Activated naive CD8-positive, alpha-beta T cell (primary cell): Measurements from ENCODE around the gene HDGF.

ENCODE experiments used
- H3K27ac Mint-ChIP-seq: one replicate; pipeline ENCODE4 v1.8.0; 2021; ENCODE audit warnings: mixed read lengths
- H3K27me3 Mint-ChIP-seq: one replicate; pipeline ENCODE4 v1.8.0; 2021; ENCODE audit warnings: mixed read lengths
- H3K36me3 Mint-ChIP-seq: one replicate; pipeline ENCODE4 v1.8.0; 2021; ENCODE audit warnings: mixed read lengths
- H3K4me1 Mint-ChIP-seq: one replicate; pipeline ENCODE4 v1.8.0; 2021; ENCODE audit warnings: low read depth, mixed read lengths
- H3K4me3 Mint-ChIP-seq: one replicate; pipeline ENCODE4 v1.8.0; 2021; ENCODE audit warnings: mild to moderate bottlenecking, mixed read lengths
- H3K9me3 Mint-ChIP-seq: one replicate; pipeline ENCODE4 v1.8.0; 2021; ENCODE audit warnings: low read depth, mixed read lengths

The HDGF gene

DNA sequence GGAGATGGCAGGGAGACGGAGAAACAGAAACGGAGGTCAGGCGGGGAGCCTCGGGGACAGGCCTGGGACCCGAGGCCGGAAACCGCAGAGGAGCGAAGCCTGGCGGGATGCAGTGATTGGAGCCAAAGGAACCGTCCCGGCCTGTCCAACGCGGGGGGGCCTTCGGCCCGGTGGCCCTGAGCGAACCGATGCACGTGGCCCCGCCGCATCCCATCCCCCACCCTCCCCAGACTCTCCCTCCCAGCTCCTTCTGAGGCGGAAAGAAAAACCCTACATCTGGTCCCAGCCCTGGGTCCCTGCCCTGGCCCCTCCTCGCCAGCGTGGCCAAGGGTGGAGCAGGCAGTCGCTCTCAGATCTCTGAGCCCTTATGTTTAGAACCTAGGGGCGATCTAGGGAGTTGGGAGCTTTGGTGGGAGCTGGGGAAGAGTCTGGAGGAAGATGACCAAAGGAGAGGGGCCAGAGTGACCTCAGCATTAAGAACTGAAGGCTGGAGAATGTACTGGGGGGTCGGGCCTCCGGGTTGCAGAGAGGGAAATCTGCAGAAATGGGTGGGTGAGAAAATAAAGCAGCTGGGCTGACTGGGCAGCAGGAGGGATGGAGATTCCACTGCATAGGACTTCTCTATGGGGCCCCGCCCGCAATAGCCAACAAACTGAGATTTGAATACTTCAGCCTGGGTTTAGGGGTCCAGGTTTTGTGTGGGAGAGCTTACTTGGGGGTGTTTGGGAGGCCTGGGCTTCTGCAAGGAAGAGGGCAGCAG, 44.6 kb downstream of the HDGF start:
- H3K36me3 Mint-ChIP-seq, result no peaks in the 10 kb centered on the region
- H3K27ac Mint-ChIP-seq, result no peak overlapping the region
- no peaks in the 10 kb centered on the region for H3K27me3 Mint-ChIP-seq
- peak overlapping the region; percentile 82 for H3K4me3 Mint-ChIP-seq
- H3K4me1 Mint-ChIP-seq, result peaks cover 25% of the 10 kb centered on the region
- H3K9me3 Mint-ChIP-seq, result no peaks in the 10 kb centered on the region

DNA sequence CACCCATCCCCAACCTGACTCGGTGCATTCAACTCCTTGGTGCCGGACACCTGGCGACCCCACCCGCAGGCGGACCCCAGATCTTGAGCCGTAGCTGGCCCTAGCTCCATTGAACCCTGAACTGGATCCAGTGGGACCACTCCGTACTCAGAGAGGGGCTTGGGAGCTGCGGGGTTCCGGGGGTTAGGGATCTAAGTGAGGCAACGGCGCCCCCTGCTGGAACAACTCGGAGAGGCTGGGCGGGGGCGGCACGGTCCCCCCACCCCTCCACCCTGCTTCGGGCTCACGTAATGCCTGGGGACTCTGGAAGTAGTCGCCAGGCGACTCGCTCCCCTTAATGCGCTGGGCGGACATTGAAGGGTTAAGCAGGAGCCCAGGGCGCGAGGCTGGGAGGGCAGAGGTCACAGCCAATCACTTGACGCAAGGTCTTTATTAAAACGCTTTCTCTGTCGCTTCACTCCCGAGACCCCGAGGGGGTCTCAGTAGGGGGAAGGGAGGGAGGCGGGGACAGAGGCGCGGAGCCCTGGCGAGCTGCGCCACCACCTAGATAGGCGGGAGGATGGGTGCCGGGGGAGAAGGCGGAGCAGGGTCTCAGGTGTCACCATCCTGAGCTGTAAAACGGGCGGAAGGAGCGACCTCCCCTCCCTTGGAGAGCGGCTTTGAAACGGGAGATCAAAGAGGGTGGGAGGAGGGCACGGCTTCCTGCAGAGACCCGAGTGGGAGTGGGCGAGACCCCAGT, 45.4 kb downstream of the HDGF start:
- Mint-ChIP-seq H3K4me1 (peaks cover 28% of the 10 kb centered on the region), H3K4me3 (peak overlapping the region; percentile 82), H3K27me3 (no peaks in the 10 kb centered on the region), H3K27ac (peak overlapping the region; percentile 70), H3K36me3 (no peaks in the 10 kb centered on the region), H3K9me3 (no peaks in the 10 kb centered on the region)

DNA sequence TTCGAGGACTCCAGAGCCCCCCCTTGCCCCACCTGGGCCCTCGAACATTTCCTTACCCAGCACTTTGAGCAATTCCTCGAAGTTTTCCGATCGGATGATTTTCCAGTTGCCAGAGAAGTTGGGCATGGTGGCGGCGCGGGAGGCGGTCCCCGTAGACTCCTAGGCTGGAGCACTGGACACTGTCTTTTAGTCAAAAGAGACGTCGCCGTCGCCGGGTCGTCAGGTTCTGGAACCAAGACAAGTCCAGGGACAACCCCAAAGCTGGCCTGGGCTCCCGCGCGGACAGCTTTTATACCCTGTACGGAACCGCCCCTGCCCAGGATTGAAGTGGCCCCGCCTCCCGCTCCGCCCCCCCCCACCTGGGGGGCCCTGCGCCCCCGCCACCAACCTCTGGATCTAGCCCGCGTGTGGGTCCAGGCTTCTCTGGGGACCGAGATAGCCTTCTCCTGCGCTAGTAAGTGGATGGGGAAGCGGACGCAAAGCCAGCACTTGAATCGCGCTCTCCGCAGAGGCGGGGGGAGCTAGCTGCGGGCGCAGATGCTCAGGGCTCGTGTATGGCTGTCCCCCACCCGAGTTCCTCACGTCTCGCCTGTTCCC, 46.1 kb downstream of the HDGF start, which contains the start of gene CRABP2:
Gene CRABP2 (minus strand): TSS at position 263 of the 597 bp plus-strand sequence. CDS start 137 bp downstream, at position 126.
- H3K36me3 Mint-ChIP-seq, result no peaks in the 10 kb centered on the region
- peak within 1 kb of the TSS; percentile 82 for H3K4me3 Mint-ChIP-seq
- H3K9me3 Mint-ChIP-seq, result no peaks in the 10 kb centered on the region
- H3K27me3 Mint-ChIP-seq, result no peaks in the 10 kb centered on the region
- peak within 1 kb of the TSS; percentile 70 for H3K27ac Mint-ChIP-seq
- H3K4me1 Mint-ChIP-seq, result peaks cover 32% of the 10 kb centered on the region

DNA sequence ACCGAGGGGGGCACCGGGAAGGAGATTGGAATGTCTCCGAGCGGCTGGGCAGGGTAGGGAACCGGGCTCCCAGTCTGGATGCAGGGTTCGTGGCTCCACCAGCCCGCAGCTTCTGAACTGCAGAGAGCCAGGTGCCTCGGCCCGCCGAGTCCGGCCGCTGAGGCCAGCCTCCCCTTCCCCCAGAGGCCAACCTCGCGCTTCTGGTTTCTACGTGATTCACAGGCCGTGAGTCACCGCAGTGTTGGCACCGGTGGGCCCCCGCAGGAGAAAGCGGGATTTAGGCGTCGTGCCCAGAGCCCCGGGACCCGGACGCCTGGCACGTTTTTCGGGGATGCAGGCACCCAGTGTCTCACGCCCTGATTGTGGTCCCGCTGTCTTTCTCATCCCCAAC, 46.5 kb downstream of the HDGF start:
- Mint-ChIP-seq H3K4me3 (peak overlapping the region; percentile 65), H3K4me1 (peaks cover 32% of the 10 kb centered on the region), H3K27ac (no peak overlapping the region)

GRCh38 chr1:156704166-156704711, 47.2 kb downstream of the HDGF start:
- Mint-ChIP-seq H3K27me3 (no peaks in the 10 kb centered on the region), H3K4me3 (peak overlapping the region; percentile 46), H3K4me1 (peaks cover 32% of the 10 kb centered on the region), H3K9me3 (no peaks in the 10 kb centered on the region), H3K36me3 (no peaks in the 10 kb centered on the region), H3K27ac (no peak overlapping the region)

More for the DNA sequence above, 46.5 kb downstream of the HDGF start:
- no peaks in the 10 kb centered on the region for H3K27me3 Mint-ChIP-seq
- H3K9me3 Mint-ChIP-seq, result no peaks in the 10 kb centered on the region
- no peaks in the 10 kb centered on the region for H3K36me3 Mint-ChIP-seq

DNA sequence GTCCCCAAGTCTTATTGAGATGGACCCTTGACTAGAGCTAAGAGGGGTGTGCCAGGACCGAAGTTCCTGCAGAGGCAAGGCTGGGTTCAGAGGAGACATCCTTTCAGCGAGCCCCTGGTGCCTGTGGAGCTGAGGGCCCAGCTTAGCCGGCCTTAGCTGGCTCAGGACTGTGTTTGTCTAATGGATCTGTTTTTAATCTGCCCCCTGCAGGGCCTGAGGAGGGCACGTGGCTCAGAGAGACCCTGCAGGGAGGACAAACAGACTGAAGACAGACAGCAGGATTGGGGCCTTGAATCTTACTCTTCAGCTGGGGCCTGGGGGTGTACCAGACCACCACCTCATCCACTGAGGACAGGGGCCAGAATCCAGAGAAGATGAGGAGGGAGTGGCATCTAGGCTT, 47.7 kb downstream of the HDGF start:
- peak overlapping the region; percentile 46 for H3K4me3 Mint-ChIP-seq
- no peaks in the 10 kb centered on the region for H3K9me3 Mint-ChIP-seq
- H3K36me3 Mint-ChIP-seq, result no peaks in the 10 kb centered on the region
- H3K27ac Mint-ChIP-seq, result no peak overlapping the region
- peaks cover 32% of the 10 kb centered on the region for H3K4me1 Mint-ChIP-seq
- H3K27me3 Mint-ChIP-seq, result peaks cover 1% of the 10 kb centered on the region

DNA sequence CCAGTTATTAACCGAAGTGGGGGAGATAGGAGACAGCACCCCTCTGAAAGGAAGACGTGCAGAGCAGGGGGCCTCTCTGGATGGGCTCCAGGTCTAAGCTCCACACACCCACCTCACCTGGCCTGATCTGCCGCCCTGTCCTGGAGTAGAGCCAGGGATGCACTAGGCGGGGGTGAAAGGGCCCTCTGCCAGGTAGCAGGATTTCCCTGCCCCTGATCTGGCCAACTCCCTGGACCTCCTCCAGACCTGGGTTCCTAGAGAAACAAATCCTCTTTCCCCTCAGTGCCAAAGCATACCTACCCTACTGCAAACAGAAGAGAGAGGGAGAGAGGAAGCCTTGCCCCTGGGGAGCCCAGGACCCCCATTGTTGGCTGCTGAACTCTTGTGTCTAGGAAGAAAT, 48.1 kb downstream of the HDGF start:
- no peak overlapping the region for H3K27ac Mint-ChIP-seq
- H3K4me1 Mint-ChIP-seq, result peaks cover 32% of the 10 kb centered on the region
- no peaks in the 10 kb centered on the region for H3K36me3 Mint-ChIP-seq
- H3K4me3 Mint-ChIP-seq, result no peak overlapping the region
- no peaks in the 10 kb centered on the region for H3K9me3 Mint-ChIP-seq
- H3K27me3 Mint-ChIP-seq, result peaks cover 2% of the 10 kb centered on the region

GRCh38 chr1:156700736-156701531, 50.5 kb downstream of the HDGF start:
- Mint-ChIP-seq H3K4me3 (no peak overlapping the region), H3K9me3 (no peaks in the 10 kb centered on the region), H3K36me3 (no peaks in the 10 kb centered on the region), H3K27me3 (peaks cover 5% of the 10 kb centered on the region), H3K4me1 (peaks cover 20% of the 10 kb centered on the region), H3K27ac (no peak overlapping the region)

DNA sequence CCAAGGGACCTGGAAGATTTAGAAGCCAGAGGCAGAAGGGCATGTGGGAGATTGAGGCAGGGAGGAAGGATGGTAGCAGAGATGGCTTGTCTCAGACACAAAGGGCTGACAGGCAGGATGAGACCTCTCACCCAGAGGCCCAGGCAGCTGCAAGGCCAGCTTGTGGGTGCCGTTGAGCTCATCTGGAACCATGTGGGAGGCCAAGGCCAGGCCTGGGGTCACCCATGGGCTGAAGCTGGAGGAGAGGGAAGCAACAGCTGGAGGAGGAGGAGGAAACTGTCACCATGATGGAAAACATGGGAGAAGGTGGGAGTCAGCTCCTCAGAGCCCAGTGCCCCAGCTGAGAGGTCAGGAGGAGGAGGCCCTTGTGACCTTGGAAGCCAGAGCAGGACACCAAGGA, 52.5 kb downstream of the HDGF start:
- Mint-ChIP-seq H3K9me3 (no peaks in the 10 kb centered on the region), H3K27me3 (peaks cover 8% of the 10 kb centered on the region), H3K27ac (no peak overlapping the region), H3K36me3 (no peaks in the 10 kb centered on the region), H3K4me3 (no peak overlapping the region), H3K4me1 (peaks cover 7% of the 10 kb centered on the region)

DNA sequence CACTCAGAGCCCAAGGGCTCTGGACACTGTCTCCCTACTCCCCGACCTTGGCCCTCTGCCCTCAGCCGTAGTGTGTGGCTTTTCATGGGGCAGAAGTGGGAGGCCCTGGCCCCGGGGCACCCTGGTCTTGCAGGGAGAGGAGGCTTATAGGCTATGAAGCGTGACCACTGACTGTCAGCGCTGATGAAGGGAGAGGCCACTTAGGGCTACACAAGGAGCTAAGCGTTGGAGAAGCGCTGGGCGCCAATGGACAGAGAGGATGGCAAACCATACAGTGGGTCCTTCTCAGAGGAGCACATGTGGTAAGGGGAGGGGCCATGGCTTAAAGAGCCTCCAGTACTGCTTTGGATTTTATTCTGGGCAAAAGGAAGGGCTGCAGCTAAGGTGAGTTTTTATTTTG, 54.0 kb downstream of the HDGF start:
- no peak overlapping the region for H3K4me3 Mint-ChIP-seq
- H3K4me1 Mint-ChIP-seq, result peaks cover 12% of the 10 kb centered on the region
- H3K36me3 Mint-ChIP-seq, result no peaks in the 10 kb centered on the region
- H3K9me3 Mint-ChIP-seq, result no peaks in the 10 kb centered on the region
- H3K27me3 Mint-ChIP-seq, result peaks cover 10% of the 10 kb centered on the region
- H3K27ac Mint-ChIP-seq, result no peak overlapping the region

DNA sequence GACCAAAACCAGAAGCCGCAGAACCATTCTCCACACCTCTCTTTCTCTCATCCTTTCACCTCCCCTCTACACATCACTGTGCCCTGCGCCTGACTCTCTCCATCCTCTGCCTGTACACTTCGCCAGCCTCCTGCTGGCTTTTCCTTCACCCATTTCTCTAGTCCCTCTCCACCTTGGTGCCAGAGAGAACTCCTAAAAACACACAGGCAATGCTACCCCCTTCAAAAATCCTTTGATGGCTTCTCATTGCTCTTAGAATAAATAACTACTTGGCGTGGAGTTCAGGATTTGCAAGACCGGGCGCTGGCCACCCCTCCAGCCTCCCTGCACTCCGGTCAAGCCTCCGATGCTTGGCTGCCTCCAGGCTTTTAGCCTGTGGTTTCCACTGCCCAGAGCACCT, 54.7 kb downstream of the HDGF start:
- H3K36me3 Mint-ChIP-seq, result no peaks in the 10 kb centered on the region
- H3K4me3 Mint-ChIP-seq, result no peak overlapping the region
- peaks cover 15% of the 10 kb centered on the region for H3K27me3 Mint-ChIP-seq
- peaks cover 19% of the 10 kb centered on the region for H3K4me1 Mint-ChIP-seq
- no peak overlapping the region for H3K27ac Mint-ChIP-seq
- H3K9me3 Mint-ChIP-seq, result no peaks in the 10 kb centered on the region

DNA sequence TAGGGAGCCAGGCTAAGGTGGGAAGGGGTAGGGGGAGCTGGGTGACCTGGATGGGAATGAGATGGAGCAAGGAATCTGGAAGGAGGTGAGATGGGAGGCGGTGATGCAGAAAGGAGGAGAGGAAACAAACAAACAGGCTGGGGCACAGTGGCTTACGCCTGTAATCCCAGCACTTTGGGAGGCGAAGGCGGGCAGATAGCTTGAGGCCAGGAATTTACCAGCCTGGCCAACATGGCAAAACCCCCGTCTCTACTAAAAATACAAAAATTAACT, 56.8 kb downstream of the HDGF start:
- peaks cover 17% of the 10 kb centered on the region for H3K4me1 Mint-ChIP-seq
- peaks cover 22% of the 10 kb centered on the region for H3K27me3 Mint-ChIP-seq
- no peaks in the 10 kb centered on the region for H3K36me3 Mint-ChIP-seq
- H3K9me3 Mint-ChIP-seq, result no peaks in the 10 kb centered on the region
- H3K4me3 Mint-ChIP-seq, result no peak overlapping the region
- no peak overlapping the region for H3K27ac Mint-ChIP-seq

DNA sequence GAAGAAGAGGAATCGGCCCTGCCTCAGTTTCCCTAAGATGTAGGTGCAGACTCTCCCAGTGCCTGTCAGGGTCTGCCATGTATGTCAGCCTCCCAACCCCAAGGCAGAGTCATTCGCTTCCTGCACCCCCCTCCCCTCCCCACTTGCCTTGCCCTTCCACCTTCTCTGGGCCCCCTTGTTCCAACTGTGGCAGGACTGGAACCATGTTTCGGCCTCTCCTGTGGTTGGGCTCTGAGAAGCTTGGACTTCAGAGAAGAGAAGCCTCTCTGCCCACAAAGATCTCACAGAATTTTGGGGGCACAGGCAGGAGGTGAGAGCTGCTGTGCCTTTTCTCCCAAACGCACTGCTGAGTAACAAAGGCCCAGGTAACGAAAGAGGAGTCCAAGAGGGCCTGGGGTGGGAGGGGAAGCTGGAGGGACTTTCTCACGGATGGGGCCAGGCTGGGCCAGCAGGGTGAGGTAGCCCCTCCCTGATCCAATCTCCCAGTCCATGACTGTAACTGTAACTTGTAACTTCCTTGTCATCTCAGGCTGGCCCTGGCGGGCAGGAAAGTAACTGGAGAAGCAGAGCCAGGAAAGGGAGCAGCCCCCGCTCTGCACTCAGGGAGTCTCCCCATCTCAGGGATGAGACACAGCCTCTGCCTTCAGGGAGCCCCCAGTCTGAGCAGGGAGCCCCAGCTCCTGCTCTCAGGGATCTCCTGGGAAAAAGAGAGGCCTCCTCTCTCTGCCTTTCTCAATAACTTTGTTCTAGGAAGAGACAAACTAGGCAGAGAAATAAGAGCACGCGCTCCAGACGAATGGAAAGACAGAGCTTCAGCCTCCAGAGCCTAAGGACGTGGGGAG, 57.4 kb downstream of the HDGF start:
- no peak overlapping the region for H3K27ac Mint-ChIP-seq
- H3K27me3 Mint-ChIP-seq, result peaks cover 24% of the 10 kb centered on the region
- peaks cover 23% of the 10 kb centered on the region for H3K4me1 Mint-ChIP-seq
- H3K36me3 Mint-ChIP-seq, result no peaks in the 10 kb centered on the region
- no peaks in the 10 kb centered on the region for H3K9me3 Mint-ChIP-seq
- no peak overlapping the region for H3K4me3 Mint-ChIP-seq
